Prostate gland (tissue), 2 donors: ENCODE data around the gene MAML3.

ENCODE experiments used
- CTCF ChIP-seq, 4 experiments: fragments of 200-600 bp in 2 of 4; fragments of 450-650 bp in 2 of 4; sonication (generic) in 2 of 4; IDR thresholded peaks; 1 replicate in 3 of 4; 2 replicates in 1 of 4; pipeline ENCODE4 v1.5.1; 2016 to 2019; ENCODE audit warnings: antibody characterized with exemption in 4 of 4, mild to moderate bottlenecking in 2 of 4, moderate library complexity in 2 of 4
- POLR2A ChIP-seq: fragments of 450-650 bp; IDR thresholded peaks from one replicate; pipeline ENCODE4 v1.6.1; 2016; ENCODE audit warnings: antibody characterized with exemption, mild to moderate bottlenecking

DNA sequence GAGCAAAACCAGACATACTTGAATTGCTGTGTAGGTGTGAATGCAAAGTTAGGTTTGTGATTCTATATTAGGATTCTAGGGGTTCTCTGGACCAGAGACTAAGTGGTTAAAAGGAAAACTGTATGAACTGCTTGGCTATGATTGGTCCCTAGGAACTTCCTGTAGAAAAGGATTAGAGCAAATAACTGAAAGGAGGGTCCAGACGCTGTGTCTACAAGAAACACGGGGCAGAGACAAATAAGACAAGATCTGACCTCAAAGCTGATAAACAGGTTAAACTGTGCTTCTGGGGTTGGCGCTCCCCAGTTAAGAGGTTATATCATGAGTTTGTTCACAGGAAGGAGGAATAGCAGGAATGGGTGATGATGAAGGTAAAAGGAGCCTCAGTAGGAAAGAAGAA, 304.8 kb downstream of the MAML3 start:
- TF ChIP-seq POLR2A (no peak), CTCF (IDR thresholded peaks at IDR 0.05) (no peak)
